GM12892 (cell line): ENCODE data around the gene IGFBPL1.

Experiments used
- POLR2A ChIP-seq: IDR thresholded peaks from 2 replicates; pipeline ENCODE4 v1.6.1; 2011; ENCODE audit warnings: low read depth, low read length, control low read depth
- POLR2AphosphoS5 ChIP-seq: IDR thresholded peaks from 2 replicates; pipeline ENCODE4 v1.6.1; 2011; ENCODE audit warnings: low read depth, low read length, control low read depth

GRCh38 chr9:38423973-38424843 lies at the start of gene IGFBPL1:
- TF ChIP-seq POLR2A (no peak), POLR2AphosphoS5 (no peak)
